Natural killer cell (primary cell): Measurements from ENCODE around the gene BATF2. TPM values are rescaled to one million over a fixed set of nuclear protein-coding genes. Genes with fewer than 3 reads are reported as not detected.
A peak's percentile ranks its signal among the peaks of the same experiment; 100 is the strongest.

ENCODE experiments used
- ATAC-seq, 3 donors: fragments of 150-1000 bp in 2 of 3; fragments of 200-7000 bp in 1 of 3; cut with Tn5 transposase; 1 replicate in 1 of 3; 2 replicates in 2 of 3; pipeline ENCODE4 v1.10.0; 2021; ENCODE audit warnings: mild to moderate bottlenecking in 2 of 3, moderate library complexity in 2 of 3
- DNase-seq, 2 donors: peaks; one replicate each; pipeline versions ENCODE4 v3.0.0 to v3.0.0-alpha.2; 2013 to 2021; ENCODE audit warnings: mixed read lengths in 1 of 2
- H3K27ac ChIP-seq: one replicate; pipeline ENCODE4 v1.5.1; 2013; ENCODE audit warnings: mild to moderate bottlenecking, low read length
- H3K27me3 ChIP-seq: one replicate; pipeline ENCODE4 v1.6.1; 2013; ENCODE audit warnings: low read length; ENCODE audit not compliant: control insufficient read depth, insufficient read depth
- H3K36me3 ChIP-seq: one replicate; pipeline ENCODE4 v1.6.1; 2013; ENCODE audit warnings: low read length; ENCODE audit not compliant: control insufficient read depth, insufficient read depth
- H3K4me1 ChIP-seq: one replicate; pipeline ENCODE4 v1.6.1; 2013; ENCODE audit warnings: low read length; ENCODE audit not compliant: control insufficient read depth, insufficient read depth
- H3K4me3 ChIP-seq: one replicate; pipeline ENCODE4 v1.5.1; 2013; ENCODE audit warnings: low read length
- H3K9me3 ChIP-seq: one replicate; pipeline ENCODE4 v1.6.1; 2013; ENCODE audit warnings: low read length; ENCODE audit not compliant: control insufficient read depth, insufficient read depth
- H3K27ac Mint-ChIP-seq, 2 donors: one replicate each; pipeline ENCODE4 v1.8.0; 2022; ENCODE audit warnings: mild to moderate bottlenecking in 2 of 2, mixed read lengths in 2 of 2, moderate library complexity in 1 of 2
- H3K27me3 Mint-ChIP-seq, 2 donors: one replicate each; pipeline ENCODE4 v1.8.0; 2022; ENCODE audit warnings: low read depth in 2 of 2, mixed read lengths in 2 of 2
- H3K36me3 Mint-ChIP-seq: one replicate; pipeline ENCODE4 v1.8.0; 2022; ENCODE audit warnings: mixed read lengths
- H3K4me1 Mint-ChIP-seq, 2 donors: one replicate each; pipeline ENCODE4 v1.8.0; 2022; ENCODE audit warnings: mixed read lengths in 2 of 2
- H3K4me3 Mint-ChIP-seq: one replicate; pipeline ENCODE4 v1.8.0; 2022; ENCODE audit warnings: mild to moderate bottlenecking, moderate library complexity, mixed read lengths
- H3K9me3 Mint-ChIP-seq, 2 donors: one replicate each; pipeline ENCODE4 v1.8.0; 2022; ENCODE audit warnings: mixed read lengths in 2 of 2
- WGBS: methylation state at CpG from one replicate; pipeline ENCODE4 v1.1.7; 2013; ENCODE audit warnings: missing lambda C conversion rate; ENCODE audit not compliant: insufficient coverage; 5-methylcytosine and 5-hydroxymethylcytosine counted together
- intact Hi-C: fragments of 100-400 bp; cut with micrococcal nuclease; formaldehyde crosslinking; loops from one replicate; pipeline ENCODE4 v1.14.2; 2022
- total RNA-seq, 4 donors: library from RNA; stranded (reverse); fragments of 120-200 nt in 1 of 4; gene quantifications; one replicate each; pipeline versions ENCODE4 v1.2.3 to v1.2.4, GENCODE V29; 2013 to 2022
- TF ChIP-seq, protein P1 (sequence below): fragments of 200-600 bp; IDR thresholded peaks from one replicate; pipeline ENCODE4 v1.8.0; 2022; ENCODE audit warnings: antibody characterized with exemption

BATF2 gene, protein sequence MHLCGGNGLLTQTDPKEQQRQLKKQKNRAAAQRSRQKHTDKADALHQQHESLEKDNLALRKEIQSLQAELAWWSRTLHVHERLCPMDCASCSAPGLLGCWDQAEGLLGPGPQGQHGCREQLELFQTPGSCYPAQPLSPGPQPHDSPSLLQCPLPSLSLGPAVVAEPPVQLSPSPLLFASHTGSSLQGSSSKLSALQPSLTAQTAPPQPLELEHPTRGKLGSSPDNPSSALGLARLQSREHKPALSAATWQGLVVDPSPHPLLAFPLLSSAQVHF
- total RNA-seq, result under 1 TPM in 1 of 3 donors, not detected in 2; 0.30 TPM
- 0.27 TPM for total RNA-seq (2013)

DNA sequence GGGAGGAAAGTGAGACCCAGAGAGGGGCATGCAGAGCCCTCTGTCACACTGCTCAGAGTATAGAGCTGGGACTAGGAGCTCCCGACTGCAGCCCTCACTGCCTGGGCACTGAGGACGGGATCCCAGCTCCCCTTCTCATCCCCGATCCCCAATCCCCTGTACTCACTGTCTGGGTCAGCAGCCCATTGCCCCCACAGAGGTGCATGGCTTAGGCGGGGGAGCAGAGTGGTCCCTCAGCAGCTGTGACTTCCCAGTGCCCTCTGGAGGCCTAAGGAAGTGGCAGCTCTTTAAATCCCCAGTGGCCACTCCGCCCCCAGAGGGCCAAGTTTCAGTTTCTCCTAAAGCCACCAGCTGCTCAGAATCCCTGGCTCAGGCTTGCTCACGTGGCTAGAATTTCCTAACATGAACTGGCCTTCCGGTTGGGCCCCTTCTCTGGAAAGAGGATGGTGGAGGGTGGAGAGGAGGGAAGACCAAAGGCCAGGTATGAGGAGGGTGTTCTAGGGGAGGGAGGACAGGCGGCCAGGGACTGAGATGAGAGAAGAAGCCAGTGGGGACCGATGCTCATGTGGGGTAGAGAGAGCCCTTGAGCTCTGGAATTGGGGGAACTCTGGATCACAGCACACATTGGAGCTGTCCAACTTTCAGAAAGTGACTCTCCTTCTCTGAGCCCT is at the start of gene BATF2:
Gene BATF2 (minus strand): TSS at position 262 of the 671 bp plus-strand sequence. CDS start 57 bp downstream, at position 205.
- Mint-ChIP-seq H3K4me3 (no peak within 1 kb of the TSS), H3K27ac (peak within 1 kb of the TSS in 1 of 2 donors; percentile 53), H3K27me3 (no peaks in the 10 kb centered on the region), H3K4me1 (peaks cover 0 to 9% of the 10 kb centered on the region in 2 donors), H3K36me3 (no peaks in the 10 kb centered on the region), H3K9me3 (no peaks in the 10 kb centered on the region)
- WGBS, result 29% methylated on average over 9 of the region's 9 CpGs
- intact Hi-C loops, result no loop called here
- Histone ChIP-seq H3K36me3 (no peaks in the 10 kb centered on the region), H3K4me1 (peaks cover 8% of the 10 kb centered on the region), H3K27ac (no peak within 1 kb of the TSS), H3K4me3 (peak within 1 kb of the TSS; percentile 0), H3K27me3 (no peaks in the 10 kb centered on the region), H3K9me3 (no peaks in the 10 kb centered on the region)
- peak in 1 of 2 donors; percentile 33 for DNase-seq
- peak; percentile 54 to 61 (median 58) for ATAC-seq
- TF ChIP-seq, protein P1, sequence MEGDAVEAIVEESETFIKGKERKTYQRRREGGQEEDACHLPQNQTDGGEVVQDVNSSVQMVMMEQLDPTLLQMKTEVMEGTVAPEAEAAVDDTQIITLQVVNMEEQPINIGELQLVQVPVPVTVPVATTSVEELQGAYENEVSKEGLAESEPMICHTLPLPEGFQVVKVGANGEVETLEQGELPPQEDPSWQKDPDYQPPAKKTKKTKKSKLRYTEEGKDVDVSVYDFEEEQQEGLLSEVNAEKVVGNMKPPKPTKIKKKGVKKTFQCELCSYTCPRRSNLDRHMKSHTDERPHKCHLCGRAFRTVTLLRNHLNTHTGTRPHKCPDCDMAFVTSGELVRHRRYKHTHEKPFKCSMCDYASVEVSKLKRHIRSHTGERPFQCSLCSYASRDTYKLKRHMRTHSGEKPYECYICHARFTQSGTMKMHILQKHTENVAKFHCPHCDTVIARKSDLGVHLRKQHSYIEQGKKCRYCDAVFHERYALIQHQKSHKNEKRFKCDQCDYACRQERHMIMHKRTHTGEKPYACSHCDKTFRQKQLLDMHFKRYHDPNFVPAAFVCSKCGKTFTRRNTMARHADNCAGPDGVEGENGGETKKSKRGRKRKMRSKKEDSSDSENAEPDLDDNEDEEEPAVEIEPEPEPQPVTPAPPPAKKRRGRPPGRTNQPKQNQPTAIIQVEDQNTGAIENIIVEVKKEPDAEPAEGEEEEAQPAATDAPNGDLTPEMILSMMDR, result no peak

- peaks cover 5% of the 10 kb centered on the region for H3K36me3 ChIP-seq
- no peaks in the 10 kb centered on the region for H3K27me3 ChIP-seq
- H3K27me3 Mint-ChIP-seq, result no peaks in the 10 kb centered on the region
- no peak overlapping the region for H3K27ac ChIP-seq
- no peaks in the 10 kb centered on the region for H3K9me3 ChIP-seq
- H3K27ac Mint-ChIP-seq, result no peak overlapping the region
- no peak overlapping the region for H3K4me3 ChIP-seq
- H3K4me1 Mint-ChIP-seq, result peaks cover 16 to 30% of the 10 kb centered on the region in 2 donors
- no peak for DNase-seq
- 95% methylated on average over 7 of the region's 7 CpGs for WGBS
- intact Hi-C loops, result no loop called here
- H3K4me3 Mint-ChIP-seq, result no peak overlapping the region
- H3K36me3 Mint-ChIP-seq, result no peaks in the 10 kb centered on the region
- no peak for ATAC-seq
- H3K4me1 ChIP-seq, result peaks cover 36% of the 10 kb centered on the region
- TF ChIP-seq, protein P1, result no peak
- H3K9me3 Mint-ChIP-seq, result no peaks in the 10 kb centered on the region
Measured at GRCh38 chr11:65045728-65046127, 49.0 kb upstream of the BATF2 start.

DNA sequence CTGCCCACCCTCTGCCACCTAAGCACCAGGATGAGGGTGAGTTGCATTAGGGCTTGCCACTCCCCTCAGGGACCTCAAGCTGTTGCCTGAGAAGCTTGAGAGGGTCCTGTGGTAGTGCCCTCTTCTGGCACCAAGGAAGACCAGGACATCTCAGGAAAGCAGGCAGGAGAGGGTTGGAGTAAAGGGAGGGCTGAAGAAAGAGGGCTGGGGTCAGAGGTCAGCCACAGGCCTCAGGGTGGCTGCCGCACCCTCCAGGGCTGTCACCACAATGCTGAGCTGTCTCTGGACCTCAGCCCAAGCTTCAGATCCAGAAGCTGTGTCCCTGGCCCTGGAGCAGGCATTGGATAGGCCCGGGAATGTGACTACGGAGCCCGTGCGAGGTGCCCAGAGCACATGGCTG is 48.3 kb upstream of the BATF2 start:
- WGBS, result over 99% methylated on average over 5 of the region's 5 CpGs
- no peaks in the 10 kb centered on the region for H3K9me3 Mint-ChIP-seq
- H3K27ac Mint-ChIP-seq, result no peak overlapping the region

More for the DNA sequence above, 48.3 kb upstream of the BATF2 start:
- no peak for ATAC-seq
- Mint-ChIP-seq H3K4me3 (no peak overlapping the region), H3K27me3 (no peaks in the 10 kb centered on the region), H3K4me1 (peaks cover 20 to 34% of the 10 kb centered on the region in 2 donors), H3K36me3 (no peaks in the 10 kb centered on the region)
- H3K27me3 ChIP-seq, result no peaks in the 10 kb centered on the region
- intact Hi-C loops, result no loop called here
- H3K4me1 ChIP-seq, result peaks cover 42% of the 10 kb centered on the region
- no peak overlapping the region for H3K27ac ChIP-seq
- no peak for DNase-seq
- H3K36me3 ChIP-seq, result peaks cover 5% of the 10 kb centered on the region
- H3K4me3 ChIP-seq, result no peak overlapping the region
- no peaks in the 10 kb centered on the region for H3K9me3 ChIP-seq
- TF ChIP-seq, protein P1, result no peak
